Spleen (tissue), 11 donors: ENCODE measurements around the gene CCDC192. TPM values are rescaled to one million over a fixed set of nuclear protein-coding genes. Genes with fewer than 3 reads are reported as not detected.
"Not testable (repeated sequence)": the region's sequence is repeated elsewhere in the genome, so short reads cannot be mapped to it uniquely, and the experiment has no call there.

ENCODE experiments used
- DNase-seq: peaks from one replicate; pipeline ENCODE4 v3.0.0-alpha.2; 2020
- H3K27ac ChIP-seq, 8 donors: fragments of 200-600 bp; sonication (generic) in 7 of 8; 1 replicate in 4 of 8; 2 replicates in 4 of 8; pipeline versions ENCODE4 v1.5.0 to v1.8.0; 2016 to 2021; ENCODE audit warnings: inconsistent platforms in 4 of 8, mild to moderate bottlenecking in 4 of 8, moderate library complexity in 1 of 8
- H3K27me3 ChIP-seq, 7 donors: fragments of 200-600 bp; sonication (generic) in 6 of 7; replicated peaks in 1 of 7; 1 replicate in 4 of 7; 2 replicates in 3 of 7; pipeline versions ENCODE4 v1.5.0 to v1.8.0; 2016 to 2021; ENCODE audit warnings: inconsistent platforms in 3 of 7, mild to moderate bottlenecking in 1 of 7
- H3K36me3 ChIP-seq, 6 donors: fragments of 200-600 bp; sonication (generic) in 5 of 6; 1 replicate in 4 of 6; 2 replicates in 2 of 6; pipeline versions ENCODE4 v1.5.0 to v1.8.0; 2016 to 2021; ENCODE audit warnings: inconsistent platforms in 2 of 6
- H3K4me1 ChIP-seq, 6 donors: fragments of 200-600 bp; sonication (generic) in 5 of 6; 1 replicate in 3 of 6; 2 replicates in 3 of 6; pipeline versions ENCODE4 v1.5.0 to v1.8.0; 2016 to 2021; ENCODE audit warnings: inconsistent platforms in 3 of 6
- H3K4me3 ChIP-seq, 8 donors: fragments of 200-600 bp; sonication (generic) in 7 of 8; 1 replicate in 4 of 8; 2 replicates in 4 of 8; pipeline versions ENCODE4 v1.5.0 to v1.8.0; 2016 to 2021; ENCODE audit warnings: inconsistent platforms in 4 of 8, mild to moderate bottlenecking in 4 of 8, moderate library complexity in 2 of 8
- H3K9me3 ChIP-seq, 8 donors: fragments of 200-600 bp; sonication (generic) in 7 of 8; 1 replicate in 4 of 8; 2 replicates in 4 of 8; pipeline versions ENCODE4 v1.5.0 to v1.8.0; 2016 to 2021; ENCODE audit warnings: inconsistent platforms in 4 of 8
- CTCF ChIP-seq, 11 experiments: fragments of 200-600 bp in 7 of 11; fragments of 450-650 bp in 4 of 11; sonication (generic) in 4 of 11; IDR thresholded peaks in 8 of 11; conservative IDR thresholded peaks in 3 of 11; 1 replicate in 7 of 11; 2 replicates in 4 of 11; pipeline versions ENCODE4 v1.4.0 to v1.8.0; 2016 to 2021; ENCODE audit warnings: antibody characterized with exemption in 11 of 11, inconsistent platforms in 4 of 11, mild to moderate bottlenecking in 1 of 11
- POLR2A ChIP-seq, 3 donors: fragments of 450-650 bp; IDR thresholded peaks; one replicate each; pipeline ENCODE4 v1.5.1; 2017; ENCODE audit warnings: antibody characterized with exemption in 3 of 3, mild to moderate bottlenecking in 1 of 3
- POLR2AphosphoS5 ChIP-seq, 3 donors: sonication (generic); formaldehyde crosslinking; IDR thresholded peaks; one replicate each; pipeline ENCODE4 v1.5.1; 2017; ENCODE audit warnings: antibody characterized with exemption in 3 of 3
- WGBS, 5 donors: extraction: QIAGEN DNeasy Blood & Tissue Kit in 3 of 5; methylation state at CpG; one replicate each; pipeline versions ENCODE4 v1.1.5 to v1.1.7; 2013 to 2018; 5-methylcytosine and 5-hydroxymethylcytosine counted together
- intact Hi-C: fragments of 100-400 bp; cut with DNase I; formaldehyde crosslinking; loops from one replicate; pipeline ENCODE4 v1.15.0; 2023; ENCODE audit warnings: low total_unique reads
- polyA plus RNA-seq, 3 donors: library from polyadenylated mRNA; stranded (reverse); fragments of 200-250 nt; gene quantifications; one replicate each; pipeline ENCODE4 v1.2.1, GENCODE V29; 2013
- total RNA-seq, 7 donors: library from RNA; depleted of rRNA in 3 of 7; stranded (reverse); fragments of >200 nt in 3 of 7; fragmentation: NEBNext Ultra II Directional in 4 of 7; extraction: Animal tissue kit (Norgen Biotek cat#: 25700) in 4 of 7; gene quantifications; one replicate each; pipeline versions ENCODE4 v1.1.0 to v1.2.1, GENCODE V29; 2016 to 2021
- donor health status: healthy with polysubstance abuse.
- donor health status: DM: no; HTN: no; CAD: no; lungs with moderate emphysema.
- donor health status: DM: no; HTN: no; CAD: no.
- donor health status: Bipolar disorder and iron deficiency.
- donor health status: healthy.
- donor health status: DM: no; HTN: no; CAD: no.
- donor health status: DM: yes; HTN: yes; CAD: no.

CCDC192 gene
- total and polyA plus RNA-seq, 10 donors: not detected

DNA sequence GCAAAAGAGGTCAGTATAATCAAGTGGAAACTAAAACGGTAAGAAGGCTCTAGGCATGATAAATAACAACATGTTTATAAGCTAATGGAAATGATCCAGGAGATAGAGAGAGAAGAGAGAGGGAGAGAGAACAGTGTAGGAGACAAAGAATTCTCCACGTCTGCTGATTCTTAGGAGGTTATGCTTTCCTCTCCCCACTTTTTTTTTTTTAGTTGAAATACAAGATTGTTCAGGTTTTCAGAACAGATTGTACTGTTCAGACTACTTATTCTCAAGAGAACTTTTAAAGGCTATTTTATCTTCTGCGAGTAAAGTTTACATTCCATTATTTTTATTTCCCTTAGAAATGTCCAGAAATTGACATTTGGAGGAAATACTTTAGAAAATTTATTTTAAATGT, 4.0 kb downstream of the CCDC192 start:
- H3K4me1 ChIP-seq: peaks cover 0 to 7% (median 0%) of the 10 kb centered on the region in 6 donors
- no peak overlapping the region for H3K4me3 ChIP-seq
- no peak overlapping the region for H3K27ac ChIP-seq
- 71 to 86% (median 77%) methylated on average over 3 of the region's 3 CpGs for WGBS, 5 donors
- no peaks in the 10 kb centered on the region for H3K36me3 ChIP-seq
- no peak for DNase-seq
- H3K9me3 ChIP-seq: no peaks in the 10 kb centered on the region
- intact Hi-C loops: no loop called here
- TF ChIP-seq POLR2A (IDR thresholded peaks at IDR 0.05): no peak
- no peak for TF ChIP-seq CTCF (IDR thresholded peaks at IDR 0.05 in 8 of 11, conservative IDR thresholded peaks at IDR 0.05 in 3 of 11)
- TF ChIP-seq POLR2AphosphoS5 (IDR thresholded peaks at IDR 0.05): no peak
- H3K27me3 ChIP-seq: no peaks in the 10 kb centered on the region

GRCh38 chr5:127713083-127713482, 9.9 kb downstream of the CCDC192 start:
- H3K4me1 ChIP-seq, H3K36me3 ChIP-seq, intact Hi-C loops, DNase-seq, H3K27me3 ChIP-seq, H3K4me3 ChIP-seq, H3K27ac ChIP-seq, H3K9me3 ChIP-seq: not testable (repeated sequence)
- 60 to 70% (median 60%) methylated on average over 4 of the region's 4 CpGs for WGBS, 5 donors

DNA sequence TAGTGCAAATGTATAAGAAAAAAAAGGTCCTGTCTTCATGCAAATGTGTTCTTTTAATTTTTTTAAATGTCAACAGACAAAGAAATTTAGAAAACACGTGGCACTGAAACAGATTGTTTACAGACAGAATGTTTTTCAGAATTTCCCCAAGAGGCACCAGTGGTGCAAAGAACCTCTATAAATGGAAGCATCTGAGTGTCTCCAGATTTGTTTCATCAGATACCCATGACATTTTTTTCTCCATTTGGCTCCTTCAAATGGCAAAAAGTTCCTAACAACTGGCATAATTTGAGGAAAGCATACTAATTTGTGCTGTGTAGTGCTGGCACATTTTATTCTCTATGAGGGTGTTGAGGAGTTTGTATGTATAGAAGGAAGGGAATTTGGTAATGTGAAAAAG, 15.0 kb downstream of the CCDC192 start:
- Histone ChIP-seq H3K27ac (no peak overlapping the region), H3K4me3 (no peak overlapping the region), H3K36me3 (no peaks in the 10 kb centered on the region), H3K9me3 (peaks cover 0 to 26% (median 13%) of the 10 kb centered on the region in 8 donors), H3K4me1 (peaks cover 0 to 4% (median 0%) of the 10 kb centered on the region in 6 donors), H3K27me3 (no peaks in the 10 kb centered on the region)
- DNase-seq: no peak
- no peak for TF ChIP-seq CTCF (IDR thresholded peaks at IDR 0.05 in 8 of 11, conservative IDR thresholded peaks at IDR 0.05 in 3 of 11)
- TF ChIP-seq POLR2AphosphoS5 (IDR thresholded peaks at IDR 0.05): no peak
- no peak for TF ChIP-seq POLR2A (IDR thresholded peaks at IDR 0.05)
- intact Hi-C loops: no loop called here
- 57 to 77% (median 72%) methylated on average over 1 of the region's 1 CpG for WGBS, 5 donors

DNA sequence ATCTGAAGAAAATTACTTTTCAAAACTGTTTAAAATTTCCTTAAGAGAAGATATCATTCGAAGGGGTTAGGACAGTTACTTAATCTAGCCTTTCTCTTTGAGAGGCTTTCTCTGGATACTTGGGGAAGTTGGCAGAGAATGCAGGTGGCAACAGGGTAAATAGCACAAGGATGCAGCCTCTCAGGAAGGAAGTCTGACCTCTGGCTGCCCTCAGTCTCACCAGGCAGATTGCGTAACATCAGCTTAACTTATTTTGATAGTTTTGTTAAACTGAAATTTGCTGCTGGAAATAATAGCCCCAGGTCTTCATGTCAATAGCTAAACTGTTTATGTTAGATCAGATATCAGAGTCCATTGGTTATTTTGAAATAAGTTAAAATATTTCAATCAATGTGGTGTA, 20.4 kb downstream of the CCDC192 start:
- H3K4me1 ChIP-seq: peaks cover 0 to 13% (median 0%) of the 10 kb centered on the region in 6 donors
- 10 to 30% (median 14%) methylated on average over 2 of the region's 2 CpGs for WGBS, 5 donors
- no peaks in the 10 kb centered on the region for H3K36me3 ChIP-seq
- H3K9me3 ChIP-seq: peaks cover 0 to 26% (median 13%) of the 10 kb centered on the region in 8 donors
- no peak overlapping the region for H3K4me3 ChIP-seq
- TF ChIP-seq CTCF (IDR thresholded peaks at IDR 0.05 in 8 of 11, conservative IDR thresholded peaks at IDR 0.05 in 3 of 11) (no peak), POLR2A (IDR thresholded peaks at IDR 0.05) (no peak), POLR2AphosphoS5 (IDR thresholded peaks at IDR 0.05) (peak in 1 of 3 donors; percentile 48)
- no peaks in the 10 kb centered on the region for H3K27me3 ChIP-seq
- H3K27ac ChIP-seq: no peak overlapping the region
- DNase-seq: no peak
- intact Hi-C loops: no loop called here

- no peak for DNase-seq
- no peaks in the 10 kb centered on the region for H3K36me3 ChIP-seq
- H3K9me3 ChIP-seq: peaks cover 0 to 17% (median 7%) of the 10 kb centered on the region in 8 donors
- H3K4me1 ChIP-seq: peaks cover 0 to 13% (median 0%) of the 10 kb centered on the region in 6 donors
- intact Hi-C loops: no loop called here
- H3K27me3 ChIP-seq: no peaks in the 10 kb centered on the region
- no peak overlapping the region for H3K27ac ChIP-seq
- H3K4me3 ChIP-seq: no peak overlapping the region
- 77 to 91% (median 81%) methylated on average over 1 of the region's 1 CpG for WGBS, 5 donors
- TF ChIP-seq CTCF (IDR thresholded peaks at IDR 0.05 in 8 of 11, conservative IDR thresholded peaks at IDR 0.05 in 3 of 11): no peak
- TF ChIP-seq POLR2A (IDR thresholded peaks at IDR 0.05): no peak
- TF ChIP-seq POLR2AphosphoS5 (IDR thresholded peaks at IDR 0.05): no peak
Measured at GRCh38 chr5:127725673-127726072, 22.5 kb downstream of the CCDC192 start.
